NK-92 (cell line): ENCODE measurements around the gene BAZ2A.

Source experiments
- DNase-seq: peaks from one replicate; lab custom pipeline; 2025; ENCODE audit not compliant: unreplicated experiment; lab: John Stamatoyannopoulos, UW

BAZ2A gene

DNA sequence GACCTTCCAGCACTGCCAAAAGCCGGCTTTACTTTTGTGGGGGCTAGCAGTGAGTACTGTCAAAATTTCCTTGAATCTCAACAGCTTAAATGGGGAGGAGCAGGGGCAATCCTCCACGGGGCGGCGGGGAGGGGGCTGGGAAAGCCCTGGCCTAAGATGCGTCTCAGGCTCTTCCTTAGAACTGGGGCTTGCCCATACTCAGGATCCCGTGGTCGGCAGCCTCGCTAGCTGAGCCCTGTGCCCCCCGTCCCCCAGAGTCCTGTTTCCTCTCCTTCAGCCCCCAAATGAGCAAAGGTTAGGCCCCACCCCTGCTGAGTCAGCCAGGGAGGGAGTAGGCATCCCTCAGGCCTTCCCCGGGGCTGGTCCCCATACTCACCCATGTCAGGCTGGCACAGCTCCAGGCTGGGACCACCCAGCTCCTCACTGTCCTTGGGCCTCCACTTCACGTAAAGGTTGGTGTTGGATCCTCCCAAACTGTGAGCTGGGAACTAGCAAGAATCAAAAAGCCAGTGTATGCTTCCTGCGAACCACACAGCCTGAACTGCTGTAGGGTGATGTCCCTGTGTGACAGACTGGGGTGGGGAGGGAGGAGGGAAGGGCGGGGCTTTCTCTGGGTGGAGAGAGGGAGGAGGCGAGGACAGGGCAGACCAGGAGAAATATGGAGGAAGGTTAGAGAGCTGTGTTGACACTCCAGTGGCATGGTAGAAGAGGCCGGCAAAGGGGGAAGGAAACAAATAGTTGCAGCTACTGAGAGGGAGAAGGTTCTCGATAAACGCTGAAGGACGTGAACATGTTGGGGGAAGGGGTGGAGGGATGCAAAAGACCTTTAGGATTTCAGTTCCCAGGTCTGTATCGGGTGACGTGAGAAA lies 5.9 kb upstream of the BAZ2A start:
- no peak for DNase-seq

DNA sequence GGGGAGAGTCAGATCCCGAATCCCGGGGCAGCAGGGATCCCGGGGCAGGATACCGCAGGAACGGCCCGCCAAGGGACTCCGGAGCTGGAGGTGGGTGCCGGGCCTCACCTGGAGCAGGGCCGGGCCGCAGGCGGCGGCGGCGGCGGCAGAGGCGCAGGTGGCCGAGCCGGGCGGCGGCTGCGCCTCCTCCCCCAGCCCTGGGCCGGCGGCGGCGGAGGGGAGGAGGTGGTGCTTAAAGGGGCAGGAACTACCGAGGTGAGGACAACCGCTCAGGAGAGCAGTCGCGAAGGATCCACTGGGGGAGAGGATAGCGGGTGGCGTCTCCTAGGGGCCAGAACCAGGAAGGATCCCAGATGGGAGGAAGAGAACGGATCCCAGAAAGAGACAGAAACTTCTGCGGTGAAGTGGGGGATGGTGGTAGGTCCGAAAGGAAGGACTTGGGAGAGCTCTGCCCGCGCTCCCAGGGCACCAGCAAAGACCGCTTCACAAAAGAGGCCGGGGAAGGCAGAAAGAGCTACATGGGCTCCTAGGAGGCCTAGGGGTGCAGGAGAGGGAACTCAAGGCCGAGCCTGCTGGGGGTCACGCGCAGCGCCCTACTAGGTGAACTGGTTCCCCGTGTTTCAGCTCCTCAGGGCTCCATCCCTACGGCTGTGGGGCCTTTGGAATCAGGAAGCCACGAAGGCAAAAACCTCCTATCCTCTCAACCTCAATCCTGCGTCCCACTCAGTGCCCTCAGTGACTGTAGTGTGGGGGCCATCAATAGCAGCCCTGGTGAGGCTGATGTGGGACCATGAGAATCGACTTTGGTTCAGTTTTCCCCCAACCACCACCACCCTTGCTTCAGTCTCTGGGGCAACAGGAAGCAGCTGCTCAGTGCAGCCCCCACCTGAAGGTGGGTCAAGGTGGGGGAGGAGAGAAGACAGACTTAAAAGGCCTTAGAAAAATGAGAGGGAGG lies 5.0 kb upstream of the BAZ2A start:
- DNase-seq: no peak

DNA sequence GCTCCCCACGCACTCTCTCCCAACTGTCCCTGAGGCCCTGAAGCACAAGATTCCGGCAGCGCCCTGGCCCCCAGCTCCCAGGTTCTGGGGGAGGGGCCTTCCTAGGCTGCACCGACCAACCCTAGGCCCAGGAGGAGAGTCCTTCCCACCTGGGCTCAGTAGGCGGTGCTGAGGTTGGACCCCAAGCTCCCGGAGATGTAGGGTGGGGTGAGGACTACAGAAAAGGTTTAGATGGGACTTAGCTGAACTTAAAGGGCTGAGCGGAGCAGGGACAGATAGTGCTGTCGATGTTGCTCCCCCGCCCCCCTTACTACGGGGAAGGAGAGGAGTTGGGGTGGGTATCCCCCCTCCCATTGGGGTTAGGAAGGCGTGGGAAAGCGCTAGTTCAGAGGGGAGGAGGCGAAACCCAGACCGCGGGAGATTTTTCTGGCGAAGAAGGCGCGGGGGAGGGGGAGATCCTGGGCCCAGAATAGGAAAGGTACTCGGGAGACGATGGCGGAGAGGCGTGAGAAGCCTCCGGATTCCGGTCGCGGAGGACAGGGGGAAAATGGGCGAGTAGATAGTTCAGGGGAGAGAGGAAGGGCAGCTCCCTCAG lies 4.2 kb upstream of the BAZ2A start:
- DNase-seq: no peak

DNA sequence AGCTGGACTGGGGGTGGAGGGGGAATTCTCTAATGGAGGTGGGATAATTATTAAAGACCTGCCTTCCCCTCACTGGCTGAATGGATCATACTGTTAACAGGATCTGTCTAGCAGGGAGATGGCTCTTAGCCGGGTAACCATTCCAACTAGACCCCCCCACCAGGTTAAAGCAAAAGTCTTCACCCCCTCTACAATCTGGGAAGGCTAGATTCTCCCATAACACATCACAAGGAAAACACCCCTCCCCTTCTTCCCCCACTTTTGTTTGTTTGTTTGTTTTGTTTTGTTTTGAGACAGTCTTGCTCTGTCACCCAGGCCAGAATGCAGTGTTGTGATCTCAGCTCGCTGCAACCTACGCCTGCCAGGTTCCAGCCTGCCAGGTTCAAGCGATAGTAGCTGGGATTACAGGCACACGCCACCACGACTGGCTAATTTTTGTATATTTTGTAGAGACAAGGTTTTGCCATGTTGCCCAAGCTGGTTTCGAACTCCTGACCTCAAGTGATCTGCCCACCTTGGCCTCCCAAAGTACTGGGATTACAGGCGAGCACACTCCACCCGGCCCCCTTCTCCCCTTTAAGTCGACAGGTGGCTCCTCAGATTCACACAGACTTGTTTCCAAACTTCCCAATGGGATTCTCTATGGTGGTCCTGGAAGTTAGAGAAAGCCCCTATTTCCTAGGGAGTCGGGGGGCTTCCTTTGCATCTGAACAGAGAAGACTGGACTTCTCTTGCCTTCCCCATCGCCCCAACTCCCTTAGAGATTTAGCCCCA lies 3.5 kb upstream of the BAZ2A start:
- DNase-seq: no peak

DNA sequence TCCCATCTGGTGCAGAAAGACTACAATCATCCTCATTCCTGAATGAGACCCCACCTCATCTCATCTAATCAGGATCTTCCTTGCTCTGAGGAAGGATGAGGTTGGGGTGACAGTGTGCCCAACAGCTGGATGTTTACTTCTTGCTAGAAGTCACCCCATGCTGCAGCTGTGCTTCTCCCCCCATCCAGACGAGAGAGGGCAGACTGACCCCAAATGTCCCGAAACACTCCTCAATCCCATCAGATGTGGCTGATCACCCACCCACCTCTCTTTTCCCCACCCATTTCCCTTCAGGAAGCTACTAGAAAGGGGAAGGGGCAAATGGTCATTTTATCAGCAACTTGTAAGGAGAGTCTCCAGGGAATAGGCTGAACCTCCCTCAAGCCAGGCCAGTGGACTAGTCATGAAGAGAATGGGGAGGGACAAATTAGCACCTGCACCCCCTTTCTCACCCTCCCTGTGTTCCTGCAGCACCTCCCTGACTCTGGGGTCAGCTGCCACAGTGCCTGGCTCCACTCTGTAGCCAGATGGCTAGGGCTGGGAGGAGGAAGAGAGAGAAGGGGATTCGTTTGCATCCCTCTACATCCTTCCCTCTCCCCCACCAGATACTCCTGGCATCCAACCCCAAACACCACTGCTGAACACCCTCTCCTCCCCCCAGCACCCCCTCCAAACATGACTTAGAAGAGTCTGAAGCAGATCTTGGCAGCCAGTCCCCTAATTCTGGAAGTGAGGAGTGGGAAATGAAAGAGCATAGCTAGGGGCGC lies 2.8 kb upstream of the BAZ2A start:
- no peak for DNase-seq

DNA sequence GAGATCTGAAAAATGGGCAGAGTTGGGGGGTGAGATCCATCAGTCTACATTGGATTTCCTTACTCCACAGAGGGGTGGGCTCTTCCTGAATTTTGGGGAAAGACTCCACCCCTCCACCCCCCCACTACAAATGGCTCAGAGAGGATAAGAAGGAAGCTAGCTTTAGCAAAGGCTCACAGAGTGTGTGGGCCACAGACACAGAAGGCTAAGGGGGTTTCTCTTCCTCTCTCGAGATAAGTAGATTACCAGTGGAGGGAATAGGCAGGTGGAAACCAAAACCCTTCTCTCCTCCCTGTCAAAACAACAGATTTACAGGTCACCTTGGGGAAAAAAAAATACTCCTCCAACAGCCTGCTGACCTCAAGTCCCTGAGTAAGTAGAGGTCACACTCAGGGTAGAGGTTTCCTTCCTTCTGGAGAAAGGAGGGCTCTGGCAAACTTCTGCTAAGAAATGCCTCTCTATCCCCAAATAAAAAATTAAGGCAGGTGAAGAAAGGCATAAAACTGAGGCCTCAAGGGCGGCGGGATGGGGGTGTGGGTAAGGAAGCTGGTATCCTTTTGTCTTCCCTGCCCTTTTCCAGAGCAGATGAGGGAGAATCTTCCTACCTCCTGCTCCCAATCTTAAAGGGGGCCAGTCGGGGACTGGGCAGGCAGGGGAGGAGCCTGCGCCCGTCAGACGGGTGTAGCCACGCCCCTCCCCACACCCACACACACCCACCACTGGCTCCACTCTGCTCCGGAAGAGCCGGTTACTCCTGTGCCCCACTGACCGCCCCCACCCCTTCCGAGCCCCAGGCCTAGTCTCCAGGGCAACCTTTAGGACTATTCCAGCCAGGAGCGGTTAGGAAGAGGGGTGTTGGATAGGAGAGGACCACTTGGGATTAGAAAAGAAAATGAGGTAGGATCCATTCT lies 1.9 kb upstream of the BAZ2A start:
- DNase-seq: no peak

DNA sequence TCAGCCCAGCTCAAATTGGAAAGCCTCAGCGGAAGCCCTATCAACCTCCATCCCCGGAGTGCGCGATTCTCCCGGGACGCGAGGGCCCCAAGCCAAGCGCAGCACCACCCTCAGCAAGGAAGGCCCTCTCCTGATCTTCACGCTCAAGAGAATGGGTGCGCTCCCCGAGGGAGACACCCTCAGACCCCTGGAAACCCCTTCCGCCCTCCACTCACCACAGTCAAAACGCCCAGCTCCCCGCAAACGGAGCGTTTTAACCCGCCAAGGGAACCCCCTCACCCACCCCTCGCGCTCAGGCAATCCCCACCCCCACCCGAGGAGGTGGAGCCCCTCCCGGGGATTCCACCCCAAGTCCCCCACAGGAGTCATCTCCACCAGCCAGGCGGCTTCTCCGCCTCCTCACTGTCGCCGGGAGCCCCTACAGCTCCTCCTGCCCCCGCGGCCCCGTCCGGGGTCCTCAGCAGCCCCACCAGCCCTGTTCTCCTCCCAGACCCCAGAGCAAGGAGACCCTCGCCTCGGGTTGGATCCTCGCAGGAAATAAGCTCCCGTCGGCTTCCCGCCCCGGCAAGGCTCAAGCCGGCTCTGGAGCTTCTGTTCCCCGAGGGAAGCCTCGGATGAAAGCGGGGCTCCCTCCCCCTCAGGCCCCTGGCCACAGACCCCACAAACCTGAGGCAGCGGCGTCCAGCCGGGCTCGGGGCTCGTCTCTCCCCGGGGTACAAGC lies 507 bp downstream of the BAZ2A start:
- DNase-seq: no peak

DNA sequence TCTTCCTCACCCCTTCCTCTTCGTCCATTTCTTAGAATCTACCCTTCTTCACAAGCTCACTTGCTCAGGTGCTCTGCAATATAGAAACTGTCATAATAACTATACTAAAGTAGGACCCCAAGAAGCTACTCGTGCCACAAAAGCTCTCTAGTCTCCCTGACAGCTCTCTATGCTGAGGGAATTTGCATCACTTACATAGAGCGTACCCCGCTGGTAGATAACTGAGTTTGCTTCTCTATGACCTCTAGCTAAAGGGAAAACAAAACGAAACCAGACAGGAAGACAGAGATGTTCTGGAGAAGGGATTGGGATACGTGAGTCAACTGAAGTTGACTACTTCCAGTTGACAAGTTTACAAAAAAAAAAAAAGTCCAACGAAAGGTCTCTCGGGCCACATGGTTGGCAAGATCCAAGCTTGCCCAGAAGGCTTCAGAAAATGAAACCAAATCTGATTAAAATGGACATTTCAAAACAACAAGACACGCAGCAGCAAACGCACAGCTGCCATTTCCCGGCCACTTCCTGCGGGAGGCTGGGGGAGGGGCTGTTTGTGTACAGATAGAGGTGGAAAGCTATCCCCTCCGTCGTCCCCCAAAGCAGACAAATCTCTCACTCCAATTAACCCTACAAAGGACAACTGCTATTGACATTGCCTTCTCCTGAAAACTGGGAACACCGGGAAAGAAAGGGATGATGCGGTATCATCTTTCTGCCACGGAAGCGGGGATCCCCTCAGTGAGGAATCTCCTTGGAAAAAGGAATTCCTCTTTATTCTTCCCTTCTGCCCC lies 1.3 kb downstream of the BAZ2A start:
- no peak for DNase-seq

DNA sequence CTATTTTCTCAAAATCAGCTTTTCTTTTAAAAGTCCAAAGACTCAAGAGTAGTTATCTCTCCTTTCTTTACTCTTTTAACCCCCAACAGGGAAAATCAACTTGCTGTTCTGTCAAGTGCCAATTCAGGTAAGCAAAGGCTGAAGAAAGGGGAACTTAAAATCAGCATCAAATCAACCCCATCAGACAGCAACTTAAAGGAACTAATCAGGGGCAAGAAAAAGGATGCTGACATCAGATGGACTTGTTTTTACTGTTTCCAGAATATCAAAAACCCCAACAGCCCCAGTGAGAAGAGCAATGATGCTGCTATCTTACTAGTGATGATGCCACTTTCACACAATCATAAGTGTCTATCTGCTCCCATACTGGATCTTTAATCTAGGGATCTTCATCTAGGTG lies 3.4 kb downstream of the BAZ2A start:
- DNase-seq: no peak

DNA sequence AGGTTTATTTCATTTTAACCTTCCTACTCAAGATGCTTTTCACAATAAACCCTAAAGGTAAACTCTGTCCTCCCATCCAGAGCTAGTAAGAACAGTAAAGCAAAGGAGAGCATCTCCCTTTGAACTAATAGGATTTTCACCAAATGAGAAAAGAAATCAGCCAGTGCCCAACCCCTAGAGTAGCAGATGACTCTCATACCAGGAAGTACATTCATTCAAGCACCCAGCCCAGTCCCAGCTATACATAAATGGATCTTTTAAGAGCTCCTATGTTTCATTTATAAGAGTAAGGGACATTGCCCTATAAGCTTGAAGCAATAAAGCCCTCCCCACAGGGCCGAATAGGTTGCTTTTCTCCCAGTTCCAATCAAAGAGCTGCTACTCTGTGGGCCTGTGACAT lies 7.6 kb downstream of the BAZ2A start:
- DNase-seq: no peak

DNA sequence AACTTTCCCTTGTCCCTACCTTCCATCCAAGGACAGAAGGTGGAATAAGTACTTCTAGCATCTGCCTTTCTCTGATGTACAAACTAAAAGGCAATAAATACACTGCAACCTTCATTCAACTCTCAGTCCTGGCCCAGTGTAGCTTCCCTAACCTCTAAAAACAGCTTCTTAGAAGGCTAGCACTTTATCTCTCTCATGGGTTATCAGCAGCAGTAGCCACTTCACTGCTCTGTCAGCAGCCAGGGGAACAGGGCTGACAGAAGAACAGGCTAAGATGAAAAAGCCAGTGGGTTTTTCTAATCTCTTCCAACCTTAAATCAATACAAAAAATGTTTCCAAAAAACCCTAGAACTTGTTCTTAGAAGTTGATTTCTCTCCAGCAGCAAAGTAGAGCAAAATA lies 13.2 kb downstream of the BAZ2A start:
- no peak for DNase-seq

DNA sequence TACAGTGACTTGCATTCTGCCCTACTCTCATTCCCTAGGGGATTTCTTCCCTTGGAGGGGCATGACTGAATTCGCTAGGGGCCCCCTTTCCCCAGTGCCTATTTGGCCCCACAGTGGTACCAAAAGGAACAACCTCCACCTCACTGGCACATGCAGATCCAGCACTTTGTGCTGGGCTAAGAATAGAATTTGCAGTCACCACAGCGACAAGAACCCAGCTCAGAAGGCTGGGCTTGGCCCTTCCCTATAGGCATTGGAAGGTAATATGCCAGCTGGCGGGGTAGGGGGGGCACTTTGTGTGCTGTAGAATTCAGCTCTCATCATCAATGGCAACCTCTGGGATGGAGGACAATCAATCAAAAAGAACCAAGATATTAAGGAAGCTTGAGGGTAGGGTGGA lies 13.9 kb downstream of the BAZ2A start:
- no peak for DNase-seq

DNA sequence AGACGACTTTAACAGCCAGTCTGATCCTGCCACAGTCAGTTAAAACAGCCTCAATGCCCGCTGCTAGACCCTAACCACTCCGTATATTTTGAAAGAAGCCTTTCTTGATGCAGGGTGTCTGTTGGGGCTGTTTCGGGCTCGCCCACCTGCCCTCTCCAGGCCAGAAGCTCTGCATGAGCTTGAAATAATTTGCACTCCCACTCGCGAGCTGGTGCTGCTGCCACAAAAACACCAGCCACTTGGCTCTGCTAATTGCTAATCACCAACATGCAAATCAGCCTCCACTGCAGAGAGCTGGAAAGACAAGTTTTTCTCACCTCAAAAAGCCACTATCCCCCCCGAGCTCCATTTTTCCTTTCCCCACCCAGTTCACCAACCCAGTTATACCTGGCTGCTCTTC lies 15.5 kb downstream of the BAZ2A start:
- DNase-seq: no peak

DNA sequence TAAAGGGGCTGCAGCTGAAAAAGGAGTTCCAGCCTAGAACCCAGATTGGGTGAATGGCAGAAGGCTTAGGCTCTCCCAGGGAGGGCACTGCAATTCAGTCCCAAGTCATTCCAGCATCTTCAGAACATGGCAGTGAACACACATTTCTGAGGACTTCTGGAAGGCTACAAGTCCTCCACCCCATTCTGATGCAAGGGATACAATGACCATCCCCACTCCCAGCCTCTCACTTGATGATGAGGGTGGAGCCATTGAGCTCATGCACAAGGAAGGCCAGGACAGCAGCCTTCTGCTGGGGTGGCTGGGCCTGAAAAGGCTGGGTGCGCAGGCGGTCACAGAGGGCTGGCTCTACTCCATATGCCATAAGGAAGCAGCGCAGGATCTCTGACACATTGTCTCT lies 25.8 kb downstream of the BAZ2A start:
- DNase-seq: no peak

DNA sequence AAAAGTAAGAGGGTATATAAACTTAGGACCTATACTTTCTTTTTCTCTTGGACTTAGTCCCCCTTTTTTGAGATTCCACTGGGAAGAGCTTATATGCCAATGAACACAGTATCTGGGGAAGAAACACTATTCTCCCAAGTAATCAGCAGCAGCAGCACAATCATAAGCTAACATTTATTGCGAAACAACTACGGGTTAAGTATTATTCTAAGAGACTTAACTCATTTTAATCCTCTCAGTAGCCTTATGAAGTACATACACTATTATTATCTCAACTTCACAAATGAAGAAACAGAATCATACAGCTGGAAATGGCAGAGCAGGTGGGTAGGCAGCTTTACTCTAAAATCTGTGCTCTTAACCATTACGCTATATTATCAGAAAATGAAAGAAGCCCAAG lies 27.9 kb downstream of the BAZ2A start:
- no peak for DNase-seq

DNA sequence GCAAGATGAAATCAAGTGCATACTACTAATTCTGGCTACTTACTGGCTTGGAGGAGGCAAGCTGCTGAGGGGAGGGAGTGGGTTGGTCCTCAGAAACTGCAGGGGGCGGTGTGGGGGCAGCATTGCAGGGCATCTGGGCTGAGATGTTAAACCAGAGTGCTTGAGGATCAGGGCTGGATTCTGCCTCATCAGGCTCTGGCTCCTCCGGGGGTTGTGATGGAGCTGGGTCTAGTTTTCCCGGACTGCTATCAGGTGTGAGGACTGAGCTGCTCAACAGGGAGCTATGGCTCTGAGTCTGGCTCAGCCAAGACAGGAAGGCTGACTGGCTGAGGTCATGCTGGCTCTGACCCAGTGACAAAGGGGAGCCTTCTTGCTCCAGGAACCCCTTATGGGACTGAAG lies 28.6 kb downstream of the BAZ2A start:
- no peak for DNase-seq

DNA sequence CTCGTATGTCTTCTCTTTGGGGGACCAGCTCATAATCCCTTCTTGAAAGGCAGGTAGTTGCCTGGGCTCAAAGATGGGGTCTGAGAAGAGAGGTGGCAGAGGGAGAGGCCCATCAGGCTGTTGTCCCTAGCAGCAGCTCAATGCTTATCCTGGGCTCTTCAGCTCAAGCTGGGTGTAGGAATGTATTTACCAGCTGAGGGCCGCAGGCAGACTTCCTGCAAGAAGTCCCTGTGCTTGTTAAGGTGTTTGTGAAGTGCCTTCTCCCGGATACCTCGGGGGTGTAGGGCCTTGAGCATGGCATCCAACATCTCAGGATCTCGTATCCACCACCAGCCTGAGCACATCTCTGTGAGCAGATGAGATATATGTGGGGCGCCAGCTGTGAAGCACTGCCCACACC lies 29.4 kb downstream of the BAZ2A start:
- DNase-seq: no peak

DNA sequence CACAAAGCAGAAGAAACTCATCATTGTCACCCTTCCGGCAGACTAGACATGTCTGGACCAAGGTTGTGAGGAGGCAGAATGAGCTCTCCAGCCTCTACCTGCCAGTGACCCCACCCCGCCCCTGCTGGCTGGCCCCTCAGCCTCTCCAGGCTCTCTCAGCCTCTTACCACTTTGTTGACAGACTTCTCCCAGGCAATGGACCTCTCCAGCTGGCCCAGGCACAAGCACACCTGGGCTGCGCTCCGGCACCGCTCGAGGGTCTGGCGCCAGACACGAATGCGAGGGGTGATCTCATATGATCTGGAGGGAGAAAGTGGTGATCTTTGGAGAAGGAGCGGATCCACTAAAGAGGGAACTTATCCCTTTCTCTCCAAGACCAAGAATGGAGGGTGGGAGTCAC lies 30.3 kb downstream of the BAZ2A start:
- no peak for DNase-seq
